Breast epithelium (tissue), 3 donors: Measurements from ENCODE around the gene NKAP.
"Not testable (repeated sequence)": the region's sequence is repeated elsewhere in the genome, so short reads cannot be mapped to it uniquely, and the experiment has no call there.

ENCODE experiments used
- CTCF ChIP-seq, 3 donors: fragments of 450-650 bp; IDR thresholded peaks; one replicate each; pipeline ENCODE4 v1.5.1; 2016 to 2017; ENCODE audit warnings: antibody characterized with exemption in 3 of 3, mild to moderate bottlenecking in 3 of 3, moderate library complexity in 3 of 3
- POLR2A ChIP-seq: fragments of 450-650 bp; IDR thresholded peaks from one replicate; pipeline ENCODE4 v1.6.1; 2016; ENCODE audit warnings: antibody characterized with exemption, mild to moderate bottlenecking, moderate library complexity
- POLR2AphosphoS5 ChIP-seq, 3 donors: sonication (generic); formaldehyde crosslinking; IDR thresholded peaks; one replicate each; pipeline ENCODE4 v1.6.1; 2017; ENCODE audit warnings: antibody characterized with exemption in 3 of 3

GRCh38 chrX:119955807-119956570, 12.4 kb upstream of the NKAP start:
- not testable (repeated sequence) for TF ChIP-seq CTCF (IDR thresholded peaks at IDR 0.05); POLR2A; POLR2AphosphoS5 (IDR thresholded peaks at IDR 0.05)
